ENCODE results near the gene WDR86.

DNA sequence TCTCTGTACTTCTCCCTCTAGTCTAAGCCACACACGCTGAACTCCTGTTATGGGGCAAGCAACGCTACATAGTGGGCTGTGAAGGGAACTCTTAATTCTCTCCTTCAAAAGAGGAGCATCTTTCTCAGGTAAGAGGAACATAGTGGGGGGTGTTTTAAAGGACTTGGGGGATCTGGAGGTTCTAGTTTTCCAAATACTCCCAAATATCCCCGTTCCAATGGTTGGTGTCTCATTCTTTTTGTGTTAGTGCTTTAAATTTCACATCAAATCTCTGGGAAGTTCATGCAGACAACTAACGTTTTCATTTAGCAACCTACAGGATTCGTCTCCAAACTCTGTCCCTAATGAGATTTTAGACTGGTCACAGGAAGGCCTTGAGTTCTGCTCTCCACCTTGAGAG lies 12.4 kb upstream of the WDR86 start:
- TF ChIP-seq EZH2 (optimal IDR thresholded peaks at IDR 0.05; ENCODE audit: low read depth, low read length): no peak
- TF ChIP-seq, protein P1, sequence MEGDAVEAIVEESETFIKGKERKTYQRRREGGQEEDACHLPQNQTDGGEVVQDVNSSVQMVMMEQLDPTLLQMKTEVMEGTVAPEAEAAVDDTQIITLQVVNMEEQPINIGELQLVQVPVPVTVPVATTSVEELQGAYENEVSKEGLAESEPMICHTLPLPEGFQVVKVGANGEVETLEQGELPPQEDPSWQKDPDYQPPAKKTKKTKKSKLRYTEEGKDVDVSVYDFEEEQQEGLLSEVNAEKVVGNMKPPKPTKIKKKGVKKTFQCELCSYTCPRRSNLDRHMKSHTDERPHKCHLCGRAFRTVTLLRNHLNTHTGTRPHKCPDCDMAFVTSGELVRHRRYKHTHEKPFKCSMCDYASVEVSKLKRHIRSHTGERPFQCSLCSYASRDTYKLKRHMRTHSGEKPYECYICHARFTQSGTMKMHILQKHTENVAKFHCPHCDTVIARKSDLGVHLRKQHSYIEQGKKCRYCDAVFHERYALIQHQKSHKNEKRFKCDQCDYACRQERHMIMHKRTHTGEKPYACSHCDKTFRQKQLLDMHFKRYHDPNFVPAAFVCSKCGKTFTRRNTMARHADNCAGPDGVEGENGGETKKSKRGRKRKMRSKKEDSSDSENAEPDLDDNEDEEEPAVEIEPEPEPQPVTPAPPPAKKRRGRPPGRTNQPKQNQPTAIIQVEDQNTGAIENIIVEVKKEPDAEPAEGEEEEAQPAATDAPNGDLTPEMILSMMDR (IDR thresholded peaks at IDR 0.05; ENCODE audit: low read length): no peak
- no peak for TF ChIP-seq EZH2phosphoT487 (IDR thresholded peaks at IDR 0.05; ENCODE audit: low read length)

All from MM.1S (cell line).